22Rv1 (cell line): ENCODE results near the gene NLK.

ENCODE experiments used
- H3K27ac ChIP-seq: fragments of 450-650 bp; 2 replicates; pipeline ENCODE4 v1.5.1; 2017
- ZFX ChIP-seq: fragments of 450-650 bp; IDR thresholded peaks from 2 replicates; pipeline ENCODE4 v1.6.1; 2017; ENCODE audit warnings: antibody characterized with exemption, borderline replicate concordance
- TF ChIP-seq, protein P1 (sequence below): fragments of 450-650 bp; IDR thresholded peaks from 2 replicates; pipeline ENCODE4 v1.5.1; 2017; ENCODE audit warnings: mild to moderate bottlenecking

Gene NLK

DNA sequence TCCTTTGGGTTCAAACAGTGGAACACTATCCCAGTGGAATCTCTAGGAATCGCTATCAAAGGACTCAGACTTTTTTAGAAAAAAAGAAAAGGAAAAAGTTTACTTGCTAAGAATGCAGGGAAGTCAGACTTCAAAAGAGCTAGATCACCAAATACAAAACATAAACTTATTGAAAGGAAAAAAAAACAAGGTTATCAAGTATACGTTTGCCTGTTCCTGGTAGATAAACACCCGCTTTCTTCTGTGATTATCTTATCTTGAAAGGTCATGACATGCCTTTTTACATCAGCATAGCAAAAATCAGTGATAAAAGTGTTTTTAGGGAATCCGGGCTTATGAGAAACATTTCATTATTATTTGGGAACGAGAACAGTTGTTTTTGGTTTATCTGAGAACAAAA lies 147.2 kb downstream of the NLK start:
- TF ChIP-seq, protein P1, sequence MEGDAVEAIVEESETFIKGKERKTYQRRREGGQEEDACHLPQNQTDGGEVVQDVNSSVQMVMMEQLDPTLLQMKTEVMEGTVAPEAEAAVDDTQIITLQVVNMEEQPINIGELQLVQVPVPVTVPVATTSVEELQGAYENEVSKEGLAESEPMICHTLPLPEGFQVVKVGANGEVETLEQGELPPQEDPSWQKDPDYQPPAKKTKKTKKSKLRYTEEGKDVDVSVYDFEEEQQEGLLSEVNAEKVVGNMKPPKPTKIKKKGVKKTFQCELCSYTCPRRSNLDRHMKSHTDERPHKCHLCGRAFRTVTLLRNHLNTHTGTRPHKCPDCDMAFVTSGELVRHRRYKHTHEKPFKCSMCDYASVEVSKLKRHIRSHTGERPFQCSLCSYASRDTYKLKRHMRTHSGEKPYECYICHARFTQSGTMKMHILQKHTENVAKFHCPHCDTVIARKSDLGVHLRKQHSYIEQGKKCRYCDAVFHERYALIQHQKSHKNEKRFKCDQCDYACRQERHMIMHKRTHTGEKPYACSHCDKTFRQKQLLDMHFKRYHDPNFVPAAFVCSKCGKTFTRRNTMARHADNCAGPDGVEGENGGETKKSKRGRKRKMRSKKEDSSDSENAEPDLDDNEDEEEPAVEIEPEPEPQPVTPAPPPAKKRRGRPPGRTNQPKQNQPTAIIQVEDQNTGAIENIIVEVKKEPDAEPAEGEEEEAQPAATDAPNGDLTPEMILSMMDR: no peak

DNA sequence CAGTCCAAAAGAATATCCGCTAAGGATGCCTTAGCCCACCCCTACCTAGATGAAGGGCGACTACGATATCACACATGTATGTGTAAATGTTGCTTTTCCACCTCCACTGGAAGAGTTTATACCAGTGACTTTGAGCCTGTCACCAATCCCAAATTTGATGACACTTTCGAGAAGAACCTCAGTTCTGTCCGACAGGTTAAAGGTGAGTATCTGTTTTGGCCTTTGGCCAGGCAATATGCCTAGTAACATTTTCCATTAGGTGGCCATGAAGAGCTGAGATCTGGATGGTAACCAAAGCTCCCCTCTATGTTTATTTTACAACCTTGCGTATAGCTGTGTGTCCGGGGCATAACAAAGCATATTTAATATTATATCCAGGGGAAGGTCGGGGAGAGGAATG lies 148.5 kb downstream of the NLK start:
- no peak for TF ChIP-seq ZFX
- TF ChIP-seq, protein P1: no peak

More for the DNA sequence above, 147.2 kb downstream of the NLK start:
- no peak overlapping the region for H3K27ac ChIP-seq

DNA sequence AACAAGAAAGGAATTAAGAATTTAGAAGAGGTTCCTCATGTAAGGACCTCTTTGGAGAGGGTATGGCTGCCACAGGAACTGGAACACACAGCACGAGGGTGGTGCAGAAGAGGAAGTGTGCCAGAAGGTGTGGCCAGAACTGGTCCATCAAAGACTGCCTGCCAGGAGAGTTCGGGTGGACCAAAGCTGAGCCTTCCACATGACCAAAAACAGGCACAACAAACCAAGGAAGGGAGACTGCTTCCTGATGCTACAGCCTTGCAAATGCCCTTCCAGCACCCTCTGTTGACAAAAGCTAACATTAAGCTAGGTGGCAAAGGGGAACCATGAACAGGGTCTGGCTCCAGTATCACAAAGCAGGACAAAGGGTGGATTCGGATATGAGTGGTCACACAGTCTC lies 150.8 kb downstream of the NLK start:
- no peak for TF ChIP-seq ZFX
- TF ChIP-seq, protein P1: no peak
- no peak overlapping the region for H3K27ac ChIP-seq

More for the DNA sequence above, 148.5 kb downstream of the NLK start:
- H3K27ac ChIP-seq: no peak overlapping the region

DNA sequence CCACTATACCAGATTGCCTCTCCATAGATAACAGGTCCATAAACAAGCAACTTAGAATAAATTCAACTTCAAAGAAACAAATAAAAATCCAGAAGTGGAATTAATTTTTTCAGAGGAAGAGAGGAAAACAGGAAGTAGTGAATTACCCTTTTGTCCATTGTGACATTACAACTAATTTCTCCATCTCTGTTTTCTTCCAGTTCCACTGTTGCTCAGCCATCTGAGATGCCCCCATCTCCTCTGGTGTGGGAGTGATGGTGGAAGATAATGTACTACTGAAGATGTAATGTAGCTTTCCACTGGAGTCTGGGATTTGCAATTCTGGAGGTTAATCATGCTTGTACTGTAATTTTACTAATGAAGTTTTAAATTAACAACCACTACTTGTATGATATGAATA lies 151.9 kb downstream of the NLK start:
- no peak for TF ChIP-seq ZFX
- TF ChIP-seq, protein P1: no peak

DNA sequence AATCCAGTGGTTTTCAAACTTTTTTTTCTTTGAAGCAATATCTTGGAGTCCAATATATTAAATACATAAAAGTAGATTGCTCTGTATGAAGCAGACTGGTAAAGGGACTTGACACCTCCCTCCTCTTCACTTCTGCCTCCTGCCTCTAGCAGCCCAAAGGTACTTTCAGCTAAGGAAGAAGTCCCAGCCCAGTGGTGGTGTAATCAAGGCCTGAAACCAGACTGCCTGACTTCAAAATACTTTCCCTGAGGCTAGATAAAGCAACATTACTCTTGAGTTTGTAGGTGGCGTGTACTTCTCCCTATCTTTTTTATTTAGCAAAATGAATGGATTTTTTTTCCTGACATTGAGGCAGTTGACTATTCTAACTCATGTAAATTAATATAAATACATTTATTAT lies 154.2 kb downstream of the NLK start:
- H3K27ac ChIP-seq: no peak overlapping the region
- TF ChIP-seq, protein P1: no peak
- no peak for TF ChIP-seq ZFX

More for the DNA sequence above, 151.9 kb downstream of the NLK start:
- H3K27ac ChIP-seq: no peak overlapping the region

DNA sequence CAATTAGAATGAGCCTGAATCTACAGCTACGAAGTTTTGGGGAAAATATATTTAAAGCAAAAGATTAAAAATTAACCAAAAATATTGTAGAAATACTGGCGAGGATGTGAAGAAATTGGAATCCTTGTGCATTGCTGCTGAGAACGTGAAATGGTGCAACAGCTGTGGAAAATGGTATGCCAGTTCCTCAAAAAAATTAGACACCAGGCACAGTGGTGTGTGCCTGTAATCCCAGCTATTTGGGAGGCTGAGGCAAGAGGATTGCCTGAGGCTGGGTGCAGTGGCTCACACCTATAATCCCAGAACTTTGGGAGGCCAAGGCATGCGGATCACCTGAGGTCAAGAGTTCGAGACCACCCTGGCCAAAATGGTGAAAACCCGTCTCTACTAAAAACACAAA lies 156.6 kb downstream of the NLK start:
- H3K27ac ChIP-seq: no peak overlapping the region
- TF ChIP-seq, protein P1: no peak
- TF ChIP-seq ZFX: no peak

DNA sequence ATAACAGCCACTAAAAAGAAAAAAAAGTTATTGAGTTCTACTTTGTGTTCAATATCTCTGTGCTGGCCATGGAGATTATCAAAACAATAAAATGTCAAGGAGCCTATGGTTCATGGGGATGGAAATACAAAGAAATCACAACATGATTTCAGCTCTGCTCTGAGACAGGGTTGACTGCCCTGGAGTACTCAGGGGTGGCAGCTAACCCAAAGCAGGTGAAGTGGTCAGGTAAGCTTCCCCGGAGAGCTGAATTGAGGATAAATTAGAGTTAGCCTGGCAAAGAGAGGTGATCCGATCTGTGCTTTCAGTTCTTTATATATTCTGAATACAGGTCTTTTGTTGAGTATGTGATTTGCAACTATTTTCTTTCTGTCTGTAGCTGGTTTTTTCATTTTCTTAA lies 157.3 kb downstream of the NLK start:
- H3K27ac ChIP-seq: no peak overlapping the region
- TF ChIP-seq, protein P1: no peak
- TF ChIP-seq ZFX: no peak
